WI38 (cell line): ENCODE results near the gene C12orf43.

ENCODE experiments used
- H3K4me3 ChIP-seq: 2 replicates; pipeline ENCODE4 v1.5.1; 2011; ENCODE audit warnings: low read depth, mild to moderate bottlenecking, control low read depth, low read length
- TF ChIP-seq, protein P1 (sequence below): IDR thresholded peaks from 2 replicates; pipeline ENCODE4 v1.5.1; 2012; ENCODE audit warnings: low read depth, mild to moderate bottlenecking, control low read depth, low read length

The C12orf43 gene

GRCh38 chr12:121001841-121002483 lies 14.3 kb downstream of the C12orf43 start:
- TF ChIP-seq, protein P1, sequence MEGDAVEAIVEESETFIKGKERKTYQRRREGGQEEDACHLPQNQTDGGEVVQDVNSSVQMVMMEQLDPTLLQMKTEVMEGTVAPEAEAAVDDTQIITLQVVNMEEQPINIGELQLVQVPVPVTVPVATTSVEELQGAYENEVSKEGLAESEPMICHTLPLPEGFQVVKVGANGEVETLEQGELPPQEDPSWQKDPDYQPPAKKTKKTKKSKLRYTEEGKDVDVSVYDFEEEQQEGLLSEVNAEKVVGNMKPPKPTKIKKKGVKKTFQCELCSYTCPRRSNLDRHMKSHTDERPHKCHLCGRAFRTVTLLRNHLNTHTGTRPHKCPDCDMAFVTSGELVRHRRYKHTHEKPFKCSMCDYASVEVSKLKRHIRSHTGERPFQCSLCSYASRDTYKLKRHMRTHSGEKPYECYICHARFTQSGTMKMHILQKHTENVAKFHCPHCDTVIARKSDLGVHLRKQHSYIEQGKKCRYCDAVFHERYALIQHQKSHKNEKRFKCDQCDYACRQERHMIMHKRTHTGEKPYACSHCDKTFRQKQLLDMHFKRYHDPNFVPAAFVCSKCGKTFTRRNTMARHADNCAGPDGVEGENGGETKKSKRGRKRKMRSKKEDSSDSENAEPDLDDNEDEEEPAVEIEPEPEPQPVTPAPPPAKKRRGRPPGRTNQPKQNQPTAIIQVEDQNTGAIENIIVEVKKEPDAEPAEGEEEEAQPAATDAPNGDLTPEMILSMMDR, result no peak
- no peak overlapping the region for H3K4me3 ChIP-seq

DNA sequence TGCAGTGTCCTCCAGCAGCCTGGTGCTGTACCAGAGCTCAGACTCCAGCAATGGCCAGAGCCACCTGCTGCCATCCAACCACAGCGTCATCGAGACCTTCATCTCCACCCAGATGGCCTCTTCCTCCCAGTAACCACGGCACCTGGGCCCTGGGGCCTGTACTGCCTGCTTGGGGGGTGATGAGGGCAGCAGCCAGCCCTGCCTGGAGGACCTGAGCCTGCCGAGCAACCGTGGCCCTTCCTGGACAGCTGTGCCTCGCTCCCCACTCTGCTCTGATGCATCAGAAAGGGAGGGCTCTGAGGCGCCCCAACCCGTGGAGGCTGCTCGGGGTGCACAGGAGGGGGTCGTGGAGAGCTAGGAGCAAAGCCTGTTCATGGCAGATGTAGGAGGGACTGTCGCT lies 15.2 kb downstream of the C12orf43 start:
- no peak overlapping the region for H3K4me3 ChIP-seq

GRCh38 chr12:121000530-121000929 lies 15.8 kb downstream of the C12orf43 start:
- TF ChIP-seq, protein P1, result no peak
- no peak overlapping the region for H3K4me3 ChIP-seq

More for the DNA sequence above, 15.2 kb downstream of the C12orf43 start:
- TF ChIP-seq, protein P1, result no peak

DNA sequence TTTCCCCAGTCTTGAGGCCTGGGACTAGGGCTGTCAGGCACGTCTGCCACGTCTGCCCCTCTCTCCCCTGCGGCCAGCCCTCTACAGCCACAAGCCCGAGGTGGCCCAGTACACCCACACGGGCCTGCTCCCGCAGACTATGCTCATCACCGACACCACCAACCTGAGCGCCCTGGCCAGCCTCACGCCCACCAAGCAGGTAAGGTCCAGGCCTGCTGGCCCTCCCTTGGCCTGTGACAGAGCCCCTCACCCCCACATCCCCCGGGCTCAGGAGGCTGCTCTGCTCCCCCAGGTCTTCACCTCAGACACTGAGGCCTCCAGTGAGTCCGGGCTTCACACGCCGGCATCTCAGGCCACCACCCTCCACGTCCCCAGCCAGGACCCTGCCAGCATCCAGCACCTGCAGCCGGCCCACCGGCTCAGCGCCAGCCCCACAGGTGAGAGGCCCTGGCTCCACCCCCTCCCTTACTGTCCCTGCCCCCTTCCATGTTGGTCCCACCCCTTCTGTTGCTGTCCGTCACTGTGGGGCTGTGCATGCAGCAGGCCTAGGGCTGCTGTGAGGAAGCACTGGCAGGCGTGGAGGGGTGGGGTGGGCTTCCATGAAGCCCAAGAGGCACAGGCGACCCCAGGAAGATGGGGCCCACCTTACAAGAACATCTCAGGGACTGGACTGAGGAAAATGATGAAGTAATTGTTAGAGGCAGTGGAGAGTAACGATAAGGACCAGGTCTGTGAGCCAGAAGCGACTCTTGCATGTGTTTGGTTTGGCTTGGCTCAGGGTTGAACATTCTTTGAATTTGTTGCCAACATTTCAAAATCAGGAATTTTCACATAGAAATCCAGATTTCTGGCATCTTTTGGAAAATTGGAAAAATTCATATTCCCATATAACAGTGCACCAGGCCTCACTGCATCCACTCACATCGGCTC lies 16.8 kb downstream of the C12orf43 start:
- TF ChIP-seq, protein P1, result no peak
- no peak overlapping the region for H3K4me3 ChIP-seq

GRCh38 chr12:120998435-120998834 lies 17.9 kb downstream of the C12orf43 start:
- H3K4me3 ChIP-seq, result no peak overlapping the region
- TF ChIP-seq, protein P1, result no peak

- H3K4me3 ChIP-seq, result no peak overlapping the region
- TF ChIP-seq, protein P1, result no peak
Measured at GRCh38 chr12:120997448-120997847, 18.8 kb downstream of the C12orf43 start.
